ENCODE results near the gene SNX20.

SNX20 gene

DNA sequence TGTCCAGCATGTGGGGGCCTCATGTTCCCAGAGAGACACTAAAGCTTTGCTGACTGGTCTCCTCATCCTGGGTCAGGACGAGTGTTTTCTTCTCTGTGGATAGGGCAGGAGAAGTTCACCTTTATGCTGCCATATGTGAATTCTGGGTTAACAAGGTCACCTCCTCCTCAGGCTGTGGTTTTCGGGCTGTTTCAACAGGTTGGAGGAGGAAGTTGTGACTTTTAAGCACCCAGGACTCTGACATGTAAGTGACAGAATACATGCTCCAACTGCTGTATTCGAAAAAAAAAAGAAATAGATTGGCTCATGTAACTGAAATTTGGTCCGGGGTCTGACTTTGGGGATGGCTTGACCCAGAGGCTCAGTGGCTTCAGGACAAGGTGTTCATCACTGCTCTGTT lies 54.2 kb downstream of the SNX20 start:
- no peak for DNase-seq (ENCODE audit: low read depth, low spot score)
- H3K4me3 ChIP-seq (ENCODE audit: low read length), result no peak overlapping the region

- H3K4me3 ChIP-seq (ENCODE audit: low read length), result no peak overlapping the region
- DNase-seq (ENCODE audit: low read depth, low spot score), result no peak
These were observed 55.7 kb downstream of the SNX20 start for GRCh38 chr16:50625374-50625773.

DNA sequence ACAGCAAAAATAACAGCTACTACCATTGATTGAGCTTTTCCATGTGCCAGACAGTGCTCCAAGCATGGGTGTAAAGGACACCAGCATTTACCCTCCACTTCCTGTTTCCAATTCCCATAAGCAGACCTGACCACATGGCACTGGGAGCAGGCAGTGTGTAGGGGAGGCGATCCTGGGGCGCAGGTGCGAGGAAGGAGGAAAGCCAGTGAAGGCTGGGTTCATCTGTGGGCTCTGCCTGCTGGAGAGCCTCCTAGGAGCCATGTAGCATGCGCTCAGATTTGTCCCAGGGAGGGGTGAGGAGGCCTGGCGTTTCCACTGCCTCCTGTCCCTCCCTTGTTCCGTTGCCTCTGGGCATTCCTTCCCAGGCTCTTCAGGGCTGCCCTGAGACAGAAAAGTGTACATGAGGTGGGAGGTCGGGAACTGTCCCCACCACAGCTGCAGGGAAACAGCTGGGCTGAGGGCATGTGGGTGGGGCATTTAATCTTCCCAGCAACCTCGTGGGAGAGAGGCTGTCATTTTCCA lies 56.6 kb downstream of the SNX20 start:
- H3K4me3 ChIP-seq (ENCODE audit: low read length), result no peak overlapping the region
- DNase-seq (ENCODE audit: low read depth, low spot score), result no peak

DNA sequence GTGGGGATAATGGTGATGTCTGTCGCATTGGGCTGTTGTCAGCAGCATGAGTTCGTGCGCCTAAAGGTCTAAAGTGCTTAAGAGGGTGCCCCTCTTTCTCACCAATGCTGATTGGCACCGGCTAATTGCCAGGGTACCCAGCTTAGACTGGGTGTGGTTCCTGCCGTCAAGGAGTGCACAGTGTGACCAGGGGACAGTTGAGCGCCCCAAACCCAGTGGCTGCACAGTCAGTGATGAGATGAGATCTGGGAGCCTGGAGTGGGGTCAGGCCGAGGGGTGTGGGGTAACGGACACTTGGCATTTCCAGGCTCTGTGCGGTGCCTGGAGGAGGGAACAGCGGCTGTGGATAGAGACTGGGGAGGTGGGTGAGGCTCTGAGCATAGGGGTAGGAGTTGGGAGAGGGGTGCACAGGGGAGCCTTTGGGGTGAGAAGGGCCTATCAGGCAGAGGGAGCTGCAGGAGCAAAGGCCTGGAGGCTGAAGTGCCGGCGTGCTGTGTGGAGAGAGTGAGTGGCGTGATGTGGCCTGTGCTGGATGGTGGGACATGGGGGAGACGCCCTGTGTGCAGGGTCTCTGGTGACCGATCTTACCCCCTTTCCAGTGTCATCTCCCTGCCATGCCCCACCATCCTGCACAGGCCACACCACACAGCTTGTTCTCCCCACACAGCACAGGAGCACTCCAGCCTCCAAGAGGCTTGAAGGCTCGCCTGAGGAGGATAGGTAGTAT lies 58.3 kb downstream of the SNX20 start:
- DNase-seq (ENCODE audit: low read depth, low spot score), result no peak
- no peak overlapping the region for H3K4me3 ChIP-seq (ENCODE audit: low read length)

- no peak overlapping the region for H3K4me3 ChIP-seq (ENCODE audit: low read length)
- no peak for DNase-seq (ENCODE audit: low read depth, low spot score)
These were observed 59.1 kb downstream of the SNX20 start for GRCh38 chr16:50622029-50622428.
